Measurements from ENCODE around the gene SLC30A7.

DNA sequence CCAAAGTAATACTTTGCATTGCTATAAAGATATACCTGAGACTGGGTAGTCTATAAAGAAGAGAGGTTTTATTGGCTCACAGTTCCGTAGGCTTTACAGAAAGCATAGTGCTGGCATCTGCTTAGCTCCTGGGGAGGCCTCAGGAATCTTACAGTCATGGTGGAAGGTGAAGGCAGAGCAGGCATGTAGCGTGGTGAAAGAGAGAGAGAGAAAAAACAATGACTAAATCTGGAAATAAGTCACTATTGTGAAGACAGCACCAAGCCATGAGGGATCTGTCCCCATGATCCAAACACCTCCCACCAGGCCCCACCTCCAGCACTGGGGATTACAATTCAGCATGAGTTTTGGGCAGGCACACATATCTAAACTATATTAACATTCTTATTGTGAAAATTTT is 30.4 kb downstream of the SLC30A7 start:
- TF ChIP-seq, protein P1, sequence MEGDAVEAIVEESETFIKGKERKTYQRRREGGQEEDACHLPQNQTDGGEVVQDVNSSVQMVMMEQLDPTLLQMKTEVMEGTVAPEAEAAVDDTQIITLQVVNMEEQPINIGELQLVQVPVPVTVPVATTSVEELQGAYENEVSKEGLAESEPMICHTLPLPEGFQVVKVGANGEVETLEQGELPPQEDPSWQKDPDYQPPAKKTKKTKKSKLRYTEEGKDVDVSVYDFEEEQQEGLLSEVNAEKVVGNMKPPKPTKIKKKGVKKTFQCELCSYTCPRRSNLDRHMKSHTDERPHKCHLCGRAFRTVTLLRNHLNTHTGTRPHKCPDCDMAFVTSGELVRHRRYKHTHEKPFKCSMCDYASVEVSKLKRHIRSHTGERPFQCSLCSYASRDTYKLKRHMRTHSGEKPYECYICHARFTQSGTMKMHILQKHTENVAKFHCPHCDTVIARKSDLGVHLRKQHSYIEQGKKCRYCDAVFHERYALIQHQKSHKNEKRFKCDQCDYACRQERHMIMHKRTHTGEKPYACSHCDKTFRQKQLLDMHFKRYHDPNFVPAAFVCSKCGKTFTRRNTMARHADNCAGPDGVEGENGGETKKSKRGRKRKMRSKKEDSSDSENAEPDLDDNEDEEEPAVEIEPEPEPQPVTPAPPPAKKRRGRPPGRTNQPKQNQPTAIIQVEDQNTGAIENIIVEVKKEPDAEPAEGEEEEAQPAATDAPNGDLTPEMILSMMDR (IDR thresholded peaks at IDR 0.05): no peak
- TF ChIP-seq POLR2A (IDR thresholded peaks at IDR 0.05): no peak

Measured in lower leg skin (tissue), 3 donors.